GM19035 (cell line): ENCODE measurements around the gene ANK2.

ENCODE experiments used
- ATAC-seq: cut with Tn5 transposase; IDR thresholded peaks from one replicate; pipeline ENCODE4 v1.9.1; 2021; ENCODE audit not compliant: unreplicated experiment

Gene ANK2

GRCh38 chr4:113383111-113383785, 333.8 kb downstream of the ANK2 start:
- ATAC-seq = no peak

GRCh38 chr4:113384600-113384999, 335.1 kb downstream of the ANK2 start:
- no peak for ATAC-seq

- no peak for ATAC-seq
Measured at GRCh38 chr4:113385281-113385899, 335.9 kb downstream of the ANK2 start.

GRCh38 chr4:113389160-113389559, 339.7 kb downstream of the ANK2 start:
- ATAC-seq = no peak

GRCh38 chr4:113390850-113391249, 341.4 kb downstream of the ANK2 start:
- no peak for ATAC-seq

- ATAC-seq = no peak
Measured at GRCh38 chr4:113394108-113394729, 344.8 kb downstream of the ANK2 start.

GRCh38 chr4:113394730-113395530, 345.5 kb downstream of the ANK2 start:
- peak; percentile 99 for ATAC-seq

- no peak for ATAC-seq
Measured at GRCh38 chr4:113397114-113397701, 347.8 kb downstream of the ANK2 start.

- no peak for ATAC-seq
Measured at GRCh38 chr4:113398441-113399143, 349.1 kb downstream of the ANK2 start.

- no peak for ATAC-seq
Measured at GRCh38 chr4:113404167-113404571, 354.7 kb downstream of the ANK2 start.

- ATAC-seq = no peak
Measured at GRCh38 chr4:113404841-113405240, 355.4 kb downstream of the ANK2 start.

- no peak for ATAC-seq
Measured at GRCh38 chr4:113405874-113406722, 356.6 kb downstream of the ANK2 start.

GRCh38 chr4:113406723-113407016, 357.2 kb downstream of the ANK2 start:
- ATAC-seq = no peak

- ATAC-seq = no peak
Measured at GRCh38 chr4:113407409-113407808, 358.0 kb downstream of the ANK2 start.

GRCh38 chr4:113409181-113409580, 359.7 kb downstream of the ANK2 start:
- ATAC-seq = no peak

GRCh38 chr4:113410686-113411085, 361.2 kb downstream of the ANK2 start:
- ATAC-seq = no peak

- ATAC-seq = no peak
Measured at GRCh38 chr4:113411496-113411938, 362.1 kb downstream of the ANK2 start.

GRCh38 chr4:113419631-113420030, 370.2 kb downstream of the ANK2 start:
- ATAC-seq = no peak

GRCh38 chr4:113420938-113421337, 371.5 kb downstream of the ANK2 start:
- no peak for ATAC-seq

- no peak for ATAC-seq
Measured at GRCh38 chr4:113423631-113424030, 374.2 kb downstream of the ANK2 start.
